Activated CD4-positive, CD25-positive, alpha-beta regulatory T cell (primary cell): Measurements from ENCODE around the gene OTOF.

ENCODE experiments used
- DNase-seq, 4 experiments: peaks; one replicate each; lab custom pipeline; 2025; lab: John Stamatoyannopoulos, UW

OTOF gene

DNA sequence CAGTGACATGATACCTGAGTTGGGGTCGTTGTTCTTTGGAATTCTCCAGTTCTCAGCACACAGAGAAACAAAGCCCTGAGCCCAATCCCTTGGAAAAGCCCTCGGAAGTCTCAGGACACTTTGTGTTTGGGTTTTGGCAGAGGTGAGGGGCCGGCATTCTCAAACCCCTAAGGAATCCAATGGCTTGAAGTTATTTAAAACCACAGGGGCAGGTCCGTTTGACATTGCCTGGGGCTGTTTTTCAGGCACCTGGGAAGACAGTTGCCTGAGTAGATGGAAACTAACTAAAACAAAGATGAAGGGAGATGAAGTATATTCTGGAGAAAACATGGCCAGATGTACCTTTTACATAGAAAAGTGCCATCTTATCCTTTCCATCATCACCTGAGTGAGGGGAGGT, 22.5 kb upstream of the OTOF start:
- no peak for DNase-seq

DNA sequence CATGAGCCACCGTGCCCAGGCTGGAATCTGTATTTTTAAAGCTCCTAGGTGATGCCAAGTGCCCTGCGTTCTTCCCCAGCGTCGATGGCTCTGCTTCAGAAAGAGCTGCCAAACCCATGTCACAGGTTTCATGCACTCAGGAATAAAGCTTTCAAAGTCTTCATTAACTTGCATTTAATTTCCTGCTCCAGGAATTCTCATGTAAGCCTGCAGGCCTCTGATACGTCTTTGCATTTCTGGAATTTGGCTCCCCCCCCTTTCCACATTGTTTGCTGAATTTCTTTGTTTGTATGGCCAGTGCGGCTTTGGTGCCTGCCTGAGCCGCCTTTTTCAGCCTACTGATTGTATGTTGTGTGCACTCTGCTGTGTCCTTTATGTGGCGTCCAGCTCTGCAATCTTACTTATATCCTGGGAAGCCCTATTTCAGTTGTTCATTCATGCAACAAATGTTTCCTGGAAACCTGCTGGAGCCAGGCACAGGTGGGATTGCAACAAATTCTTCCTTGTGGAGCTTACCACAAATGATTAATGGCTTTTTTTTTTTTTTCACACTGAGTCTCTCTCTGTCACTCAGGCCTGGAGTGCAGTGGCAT, 17.9 kb upstream of the OTOF start:
- DNase-seq = no peak

DNA sequence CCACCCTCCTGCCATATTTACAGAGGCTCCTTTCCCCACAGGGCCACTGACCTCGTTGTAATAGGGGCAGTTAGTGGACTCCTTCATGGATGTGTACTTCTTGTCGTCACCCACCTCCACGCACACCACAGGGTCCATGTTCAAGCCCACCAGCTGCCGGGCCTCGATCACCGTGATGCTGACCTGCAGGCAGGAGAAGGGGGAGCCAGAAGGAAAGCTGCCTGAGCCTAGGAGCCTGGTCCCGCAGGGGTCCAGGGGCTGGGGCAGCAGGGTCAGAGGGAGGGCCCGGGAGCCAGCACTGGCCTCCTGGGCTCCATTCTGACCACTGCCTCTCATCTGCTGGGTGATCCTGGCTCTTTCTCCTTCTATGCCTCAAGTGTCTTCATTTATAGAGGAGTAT, 17.0 kb upstream of the OTOF start:
- DNase-seq = no peak

DNA sequence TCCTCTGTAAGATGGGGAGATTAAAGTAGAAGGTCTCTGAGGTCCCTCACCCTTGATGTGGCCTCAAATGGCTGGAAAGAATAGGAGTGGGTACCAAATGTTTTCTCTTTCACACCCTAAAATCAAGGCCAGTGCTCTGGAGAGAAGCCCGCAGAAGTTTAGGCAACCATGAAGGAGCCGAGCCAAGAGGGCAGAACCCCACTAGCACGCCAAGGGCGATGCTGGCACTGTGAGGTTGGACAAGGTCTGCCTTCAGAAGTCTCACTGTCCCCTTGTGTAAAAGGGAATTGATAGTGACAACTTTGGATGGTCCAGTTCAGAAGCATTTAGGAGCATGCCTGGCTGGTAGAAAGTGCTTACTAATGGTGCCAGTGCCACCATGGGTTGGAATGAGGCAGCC, 16.3 kb upstream of the OTOF start:
- DNase-seq = no peak

DNA sequence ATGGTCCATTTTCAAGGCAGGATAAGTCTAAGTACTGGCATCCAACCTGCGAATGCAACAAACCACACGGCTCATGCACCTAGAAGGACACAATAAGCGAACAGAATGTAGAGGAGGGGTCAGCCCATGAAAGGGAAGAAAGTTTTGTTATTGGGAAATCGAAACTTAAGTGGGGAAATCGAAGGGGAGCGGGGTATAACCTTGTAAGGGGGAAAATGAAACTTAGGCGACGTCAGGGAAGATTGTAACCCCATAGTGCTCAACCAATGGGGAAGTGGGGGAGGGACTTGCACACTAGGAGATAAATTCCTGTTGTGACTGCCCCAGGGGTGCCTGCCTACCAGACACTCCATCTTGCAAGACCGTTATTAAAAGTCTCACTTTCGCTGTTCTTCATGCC, 15.6 kb upstream of the OTOF start:
- no peak for DNase-seq

DNA sequence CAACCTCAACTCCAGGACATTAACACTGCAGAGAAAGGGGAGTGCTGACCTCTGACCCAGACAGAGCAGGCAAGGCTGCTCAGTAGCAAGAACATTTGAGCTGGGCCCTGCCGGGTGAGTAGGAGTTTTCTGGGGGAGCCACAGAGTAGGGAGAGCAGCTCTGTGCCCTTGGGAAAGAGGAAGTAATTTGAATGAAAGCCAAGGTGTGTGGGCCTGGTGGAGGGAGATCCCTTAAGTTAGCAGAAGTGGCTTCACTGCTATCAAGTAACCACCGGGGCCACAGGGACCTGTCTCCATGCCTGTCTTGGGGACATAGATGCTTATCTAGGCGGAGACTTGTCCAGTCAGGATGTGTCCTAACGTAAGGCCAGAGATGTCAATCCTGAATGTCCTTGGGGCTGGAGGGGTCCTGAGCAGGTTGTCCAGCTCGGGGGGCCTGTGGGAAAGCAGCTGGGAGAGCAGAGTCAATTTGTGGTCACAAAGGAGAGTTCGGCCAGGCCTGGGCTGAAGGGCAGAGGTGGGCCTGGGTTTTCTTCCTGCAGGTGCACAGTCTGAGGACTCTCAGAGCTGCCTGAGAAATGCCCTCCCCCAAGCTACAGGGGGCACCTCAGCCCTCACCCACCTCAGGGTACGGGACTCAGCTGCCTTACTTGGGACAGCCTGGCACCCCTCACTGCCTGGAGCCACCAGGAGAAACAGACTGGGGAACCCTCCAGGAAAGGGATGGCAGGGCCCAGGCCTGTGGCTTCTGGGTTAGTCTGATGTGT, 15.0 kb upstream of the OTOF start:
- no peak for DNase-seq

DNA sequence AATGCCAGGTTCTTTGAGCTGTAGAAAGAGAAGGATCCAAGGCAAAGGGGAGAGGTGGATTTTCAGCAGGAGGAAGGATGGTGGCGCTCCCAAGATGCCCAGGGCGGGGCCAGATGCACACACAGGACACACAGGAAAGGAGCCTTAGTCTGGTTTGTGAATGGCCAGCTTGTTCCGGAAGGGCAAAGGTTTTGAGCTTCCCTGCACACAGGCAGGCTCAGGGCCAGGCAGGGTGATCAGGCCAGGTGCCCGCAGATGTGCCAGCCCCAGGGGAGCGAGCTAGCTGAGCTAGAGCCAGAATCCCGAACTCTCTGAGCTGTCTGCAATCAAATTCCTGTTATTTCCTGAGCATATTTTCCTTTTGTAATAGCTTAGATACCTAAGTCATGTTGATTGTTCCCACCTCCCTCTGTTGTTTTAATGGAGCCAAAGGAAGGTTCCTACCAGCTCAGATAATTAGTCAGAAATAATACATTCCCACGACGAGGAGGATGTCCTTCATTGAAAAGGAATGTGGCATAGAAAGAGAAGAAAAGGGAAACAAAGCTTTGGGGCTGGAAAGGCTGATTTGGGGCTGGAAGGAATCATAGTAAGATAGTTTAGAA, 13.7 kb upstream of the OTOF start:
- DNase-seq = no peak

DNA sequence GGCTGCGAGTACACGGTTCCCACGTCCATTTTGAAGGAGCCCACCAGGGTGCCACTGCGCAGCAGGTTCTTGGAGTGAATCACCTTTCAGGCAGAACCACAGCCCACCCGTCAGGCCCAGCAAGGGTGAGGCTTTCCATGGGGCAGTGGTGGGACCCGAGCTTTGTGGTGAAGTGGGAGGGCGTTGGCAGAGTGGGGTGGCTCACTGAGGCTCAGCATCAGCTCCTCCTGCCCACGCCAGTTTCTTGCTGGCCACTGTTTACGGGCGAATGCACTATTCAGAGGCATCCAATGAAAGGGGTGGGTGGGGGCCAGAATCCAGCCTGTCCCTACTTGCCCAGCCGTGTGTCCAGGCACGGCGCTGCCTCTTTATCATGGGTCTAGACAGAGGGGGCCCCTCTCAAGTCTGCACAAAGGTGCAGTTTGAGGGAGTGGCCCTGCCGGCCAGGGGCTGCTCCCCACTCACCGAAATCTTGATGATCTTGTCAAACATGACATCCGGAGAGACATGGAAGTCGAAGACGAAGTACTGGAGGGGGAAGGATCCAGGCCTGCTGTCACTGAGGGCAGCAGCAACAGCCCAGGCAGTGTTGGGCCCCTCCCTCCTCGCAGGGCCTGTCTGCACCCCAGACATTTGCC, 11.4 kb upstream of the OTOF start:
- DNase-seq = no peak

DNA sequence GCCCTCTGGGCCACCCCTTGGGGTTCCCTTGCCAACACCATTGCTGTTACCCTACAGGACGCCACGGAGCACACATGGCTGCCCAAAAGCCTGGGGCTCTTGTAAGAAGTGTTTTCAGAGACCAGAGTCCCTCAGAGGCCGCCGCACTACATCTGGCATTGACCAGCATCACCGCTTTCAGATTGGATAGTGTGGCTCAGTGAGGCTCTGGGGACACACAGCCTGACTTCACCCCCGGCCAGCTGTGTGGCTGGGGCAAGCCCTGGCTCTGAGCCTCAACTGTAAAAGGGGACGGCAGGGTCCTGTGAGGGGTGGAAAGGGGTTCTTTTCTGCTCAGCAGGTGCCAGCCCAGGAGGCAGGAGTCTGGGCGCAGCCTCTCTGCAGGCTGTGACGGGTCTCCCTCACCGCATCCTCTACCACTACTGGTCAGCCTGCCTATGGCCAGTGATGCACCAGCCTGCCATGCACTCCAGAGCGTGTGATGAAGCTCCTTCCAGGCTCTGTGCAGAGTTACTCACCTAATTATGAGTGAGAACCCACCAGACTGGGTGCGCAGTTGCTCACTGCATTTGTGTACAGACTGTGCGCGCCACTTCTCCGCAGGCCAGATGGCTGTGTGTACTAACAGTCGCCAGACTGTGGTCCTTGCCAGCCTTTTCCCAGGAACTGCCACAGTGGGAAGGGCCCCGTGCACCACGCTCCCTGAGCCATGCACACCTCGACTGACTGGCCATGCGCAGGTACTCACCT, 10.7 kb upstream of the OTOF start:
- no peak for DNase-seq

DNA sequence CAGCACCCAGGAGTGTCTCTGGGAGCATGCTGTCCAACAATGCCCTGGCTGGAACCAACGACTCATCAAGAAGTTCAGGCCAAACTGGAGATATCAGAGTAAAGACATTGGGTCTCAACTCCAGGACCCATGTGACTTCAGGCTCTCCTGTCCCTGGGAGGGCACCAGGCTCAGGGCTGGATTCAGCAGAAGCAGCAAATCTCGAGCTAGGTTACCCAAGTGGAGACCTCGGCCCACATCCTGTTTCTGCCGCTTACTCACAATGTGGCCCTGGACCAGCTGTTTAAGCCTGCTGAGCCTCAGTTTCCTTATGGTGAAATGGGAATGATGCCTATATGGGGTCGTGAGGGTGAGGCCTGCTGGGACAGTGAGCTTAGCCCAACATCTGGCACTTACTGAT, 9.3 kb upstream of the OTOF start:
- no peak for DNase-seq

DNA sequence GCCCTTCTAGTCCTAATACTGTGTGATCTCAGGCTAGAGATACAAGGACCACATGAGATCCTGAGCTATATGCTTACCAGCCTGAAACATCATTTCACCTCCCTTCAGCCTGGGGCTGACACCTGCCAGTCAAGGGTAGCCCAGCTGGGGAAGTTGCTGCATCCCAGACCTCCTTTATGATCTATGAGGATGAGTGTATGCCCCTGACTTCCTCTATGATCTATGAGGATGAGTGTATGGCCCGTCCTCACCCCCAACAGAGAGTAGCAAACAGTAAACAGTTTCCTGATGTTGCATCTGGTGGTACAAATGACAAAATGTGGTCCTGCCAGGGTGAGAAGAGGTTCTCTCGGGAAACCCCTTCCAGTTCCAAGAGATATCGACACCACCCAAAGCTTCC, 8.9 kb upstream of the OTOF start:
- DNase-seq = no peak

DNA sequence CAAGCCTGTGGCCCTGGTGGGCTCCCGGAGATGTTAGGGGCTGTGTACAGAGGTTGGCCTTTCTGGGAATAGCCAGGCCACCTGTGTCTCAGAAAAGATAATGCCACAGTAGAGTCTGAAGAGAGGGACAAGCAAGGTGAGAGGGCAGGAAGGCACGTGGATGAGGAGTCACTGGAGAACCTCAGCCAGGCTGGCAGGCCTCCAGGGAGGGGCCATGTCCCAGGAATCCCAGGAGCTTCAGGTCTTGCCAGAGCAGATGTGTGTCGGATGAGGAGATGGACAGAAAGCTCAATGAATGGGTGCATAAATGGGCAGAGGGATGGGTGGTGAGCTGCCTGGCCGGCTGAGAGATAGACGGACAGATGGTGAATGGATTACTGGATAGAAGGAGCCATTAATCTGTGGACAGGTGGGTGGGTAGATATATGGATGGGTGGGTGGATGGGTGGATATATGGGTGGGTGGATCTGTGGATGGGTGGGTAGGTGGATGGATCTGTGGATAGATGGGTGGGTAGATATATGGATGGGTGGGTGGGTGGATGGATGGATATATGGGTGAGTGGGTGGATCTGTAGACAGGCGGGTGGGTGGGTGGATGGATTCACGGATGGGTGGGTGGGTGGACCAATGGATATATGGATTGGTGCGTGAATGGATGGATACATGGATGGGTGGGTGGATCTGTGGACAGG, 7.9 kb upstream of the OTOF start:
- no peak for DNase-seq

DNA sequence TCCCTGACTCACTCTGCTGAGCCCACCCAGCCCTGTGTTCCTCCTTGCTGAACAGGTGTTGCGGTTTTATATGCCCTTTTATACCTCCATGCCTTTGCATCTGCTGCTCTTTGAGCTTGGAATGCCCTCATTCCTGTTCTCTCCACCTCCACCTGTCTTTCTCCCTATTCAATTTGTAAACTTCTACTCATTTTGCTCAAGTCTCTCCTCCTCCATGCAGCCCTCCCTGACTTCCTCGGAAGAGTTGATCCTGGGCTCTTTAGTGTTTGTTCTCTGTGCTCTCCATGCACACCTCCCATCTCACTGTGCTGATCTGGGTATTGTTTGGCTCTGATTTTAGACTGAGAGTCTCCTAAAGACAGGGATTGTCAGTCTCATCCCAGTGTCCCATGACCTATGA, 7.2 kb upstream of the OTOF start:
- no peak for DNase-seq

DNA sequence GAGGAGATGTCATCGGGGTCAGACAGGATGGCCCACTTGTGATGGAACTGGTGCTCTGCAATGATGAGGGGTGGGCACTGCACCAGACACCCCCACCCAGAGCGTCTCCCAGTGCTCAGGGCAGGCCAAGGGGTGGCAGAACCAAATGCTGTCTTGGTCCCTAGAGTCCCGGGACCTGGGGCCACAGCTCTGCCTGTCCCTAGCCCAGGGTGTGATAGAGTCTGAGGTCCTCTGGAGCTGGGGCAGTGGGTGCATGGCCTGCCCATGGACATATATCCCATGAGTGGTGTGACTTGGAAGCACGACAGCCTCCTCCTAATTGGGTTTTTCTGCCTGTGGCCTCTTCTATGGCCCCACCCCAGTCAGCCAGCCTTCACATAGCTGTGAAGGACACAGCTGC, 6.7 kb upstream of the OTOF start:
- no peak for DNase-seq

DNA sequence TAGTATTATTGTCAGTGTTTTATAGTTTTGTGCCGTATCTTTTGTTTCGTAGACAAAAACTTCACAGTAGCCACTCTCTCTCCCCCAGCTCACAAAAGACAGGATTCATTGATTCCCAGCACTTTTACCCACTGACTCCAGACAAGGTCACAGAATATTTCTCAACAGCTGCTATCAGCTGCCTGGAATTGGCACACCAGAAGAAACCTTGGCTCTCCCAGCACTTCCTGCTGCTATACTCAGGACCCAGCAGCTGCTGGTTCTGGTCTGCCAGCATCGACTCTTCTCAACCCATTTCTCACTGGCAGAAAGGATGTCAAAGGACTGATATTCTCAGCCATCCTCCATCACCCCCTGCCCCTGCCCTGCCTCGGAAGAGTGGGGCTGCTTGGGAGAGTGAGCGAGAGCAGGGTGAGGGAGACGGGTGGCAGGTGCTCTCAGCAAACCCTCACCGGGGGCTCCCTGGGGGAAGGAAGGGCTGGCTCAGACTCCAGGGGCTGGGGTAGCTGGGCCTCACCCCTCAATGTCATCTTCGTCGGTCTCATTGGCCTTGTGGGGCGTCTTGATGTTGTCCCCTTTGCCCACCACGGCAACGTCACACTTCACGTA, 6.1 kb upstream of the OTOF start:
- DNase-seq = no peak

DNA sequence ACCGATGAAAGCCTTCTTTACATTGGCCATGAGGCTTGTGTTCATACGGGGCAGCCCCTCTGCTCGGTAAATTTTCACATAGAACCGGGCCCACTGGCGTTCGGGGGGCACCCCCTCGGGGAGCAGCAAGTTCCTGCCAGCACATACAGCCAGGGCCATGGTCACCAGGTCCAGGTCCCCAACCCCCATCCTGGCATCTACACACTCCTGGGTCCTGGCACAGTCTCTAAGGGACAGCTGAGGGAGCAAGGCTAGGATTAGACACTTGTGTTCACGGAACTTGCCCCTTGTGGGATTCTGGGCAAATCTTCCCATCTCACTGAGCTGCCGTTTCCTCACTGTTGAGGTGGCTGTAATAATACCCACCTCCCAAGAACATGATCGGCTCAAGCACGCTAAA, 5.6 kb upstream of the OTOF start:
- DNase-seq = no peak

DNA sequence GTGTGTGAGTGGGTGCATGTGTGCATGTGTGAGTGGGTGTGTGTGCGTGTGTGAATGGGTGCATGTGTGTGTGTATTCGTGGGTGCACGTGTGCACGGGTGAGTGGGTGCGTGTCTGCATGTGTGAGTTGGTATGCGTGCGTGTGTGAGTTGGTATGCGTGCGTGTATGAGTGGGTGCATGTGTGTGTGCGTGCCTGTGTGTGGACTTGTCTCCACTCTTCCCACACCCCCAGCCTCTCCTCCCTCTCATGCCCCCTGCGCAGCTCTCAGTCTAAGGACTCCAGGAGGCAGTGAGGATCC, 5.1 kb upstream of the OTOF start:
- no peak for DNase-seq

DNA sequence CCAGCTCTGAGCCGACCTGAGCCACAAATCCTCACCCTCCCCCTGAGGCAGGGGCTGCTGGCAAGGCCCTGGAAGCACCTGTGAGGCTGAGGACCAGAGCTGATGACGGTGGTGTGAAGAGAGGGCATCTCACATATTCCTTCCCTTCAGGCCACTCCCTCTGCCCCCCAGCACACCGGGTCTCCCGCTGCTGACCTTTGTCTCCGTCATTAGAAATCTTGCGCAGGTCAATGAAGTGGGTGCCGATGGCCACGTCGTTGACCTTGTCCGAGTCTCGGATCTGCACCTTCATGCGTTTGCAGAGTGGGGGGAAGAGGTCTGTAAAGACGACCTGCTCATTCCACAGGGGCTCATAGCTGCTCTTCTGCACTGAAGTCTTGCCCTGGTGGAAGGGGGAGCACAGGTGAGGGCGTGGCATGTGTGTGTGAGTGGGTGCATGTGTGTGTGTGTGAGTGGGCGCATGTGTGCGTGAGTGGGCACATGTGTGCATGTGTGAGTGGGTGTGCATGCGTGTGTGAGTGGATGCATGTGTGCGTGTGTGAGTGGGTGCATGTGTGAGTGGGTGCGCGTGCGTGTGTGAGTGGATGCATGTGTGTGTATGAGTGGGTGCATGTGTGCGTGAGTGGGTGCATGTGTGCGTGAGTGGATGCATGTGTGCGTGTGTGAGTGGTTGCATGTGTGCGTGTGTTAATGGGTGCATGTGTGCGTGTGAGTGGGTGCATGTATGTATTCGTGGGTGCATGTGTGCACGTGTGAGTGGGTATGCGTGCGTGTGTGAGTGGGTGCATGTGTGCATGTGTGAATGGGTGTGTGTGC, 4.5 kb upstream of the OTOF start:
- DNase-seq = no peak

DNA sequence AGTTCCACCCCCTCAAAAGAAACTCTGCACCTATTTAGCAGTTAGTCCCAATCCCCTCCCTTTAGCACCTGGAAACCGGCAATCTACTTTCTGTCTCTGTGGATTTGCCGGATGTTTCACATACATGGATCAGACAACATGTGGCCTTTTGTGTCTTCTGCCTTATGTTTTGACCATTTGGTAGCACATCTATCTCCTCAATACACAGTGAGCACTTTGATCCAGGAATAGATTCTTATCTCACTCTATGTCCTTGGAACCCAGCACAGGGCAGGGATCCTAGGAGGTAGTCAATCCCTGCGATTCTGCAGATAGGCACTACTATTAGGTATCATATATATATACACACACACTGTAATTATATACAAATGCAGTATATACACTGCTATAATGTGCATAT, 3.8 kb upstream of the OTOF start:
- DNase-seq = no peak

DNA sequence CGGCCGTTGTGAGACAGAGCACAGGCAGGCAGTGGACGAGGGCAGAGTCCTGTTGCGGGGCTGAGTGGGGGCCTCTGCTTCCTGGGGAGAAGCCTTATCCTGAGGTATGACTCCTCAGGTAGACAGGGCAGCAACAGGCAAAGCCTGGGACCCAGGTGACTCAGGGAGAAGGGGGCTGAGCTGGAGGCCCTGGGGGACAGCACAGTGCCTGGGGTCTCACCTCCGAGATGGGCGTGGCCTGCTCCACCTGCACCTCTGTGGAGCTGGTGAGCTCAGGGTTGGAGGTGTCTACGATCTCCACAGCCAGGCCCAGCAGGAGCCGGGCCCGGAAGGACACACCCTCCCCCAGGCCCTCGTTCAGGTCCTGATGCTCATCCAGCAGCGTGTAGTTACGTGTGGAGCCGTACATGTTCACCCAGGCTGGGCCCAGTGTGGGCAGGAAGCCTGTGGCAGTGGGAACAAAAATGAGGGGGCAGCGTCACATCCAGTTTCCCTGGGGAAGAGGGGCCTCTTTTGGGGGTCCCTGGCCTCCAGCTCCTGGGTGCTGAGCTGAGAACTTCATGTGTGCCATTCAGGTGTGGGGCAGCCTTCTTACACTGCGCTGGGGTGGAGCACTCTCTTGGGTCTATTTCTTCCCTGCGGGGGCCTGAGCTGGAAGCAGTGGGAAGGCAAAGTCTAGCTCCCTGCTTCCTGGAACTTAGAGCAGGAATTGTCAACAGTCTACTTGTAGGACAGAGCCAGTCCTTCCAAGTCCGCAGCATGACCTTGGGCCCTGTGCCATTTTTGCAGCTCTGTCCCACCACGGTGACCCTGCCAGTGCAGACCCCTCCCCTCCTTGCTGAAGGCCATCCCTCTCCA, 2.9 kb upstream of the OTOF start:
- DNase-seq = no peak
